Activated CD4-positive, alpha-beta T cell treated with anti-CD3 and anti-CD28 coated beads, Interleukin-2, amount 50 U/mL, for 24 hours (primary cell): ENCODE data around the gene TRPV5.

ENCODE experiments used
- DNase-seq, 2 donors: peaks; one replicate each; pipeline ENCODE4 v3.0.0-alpha.2; 2020; ENCODE audit warnings: low read depth in 1 of 2, low spot score in 1 of 2

TRPV5 gene

GRCh38 chr7:142940966-142941535 is 7.5 kb upstream of the TRPV5 start:
- no peak for DNase-seq

GRCh38 chr7:142939226-142939910 is 5.8 kb upstream of the TRPV5 start, which contains the start of gene LLCFC1:
Gene LLCFC1, plus strand, starts transcription at chr7:142939484. Its CDS starts 138 bp downstream, at chr7:142939622.
- DNase-seq: no peak

GRCh38 chr7:142938611-142939010 is 5.1 kb upstream of the TRPV5 start:
- no peak for DNase-seq

GRCh38 chr7:142935941-142936565 is 2.5 kb upstream of the TRPV5 start:
- no peak for DNase-seq

GRCh38 chr7:142934056-142934455 is 510 bp upstream of the TRPV5 start:
- no peak for DNase-seq

GRCh38 chr7:142933092-142933475 is 462 bp downstream of the TRPV5 start:
- no peak for DNase-seq

- DNase-seq: no peak
These were observed 1.0 kb downstream of the TRPV5 start for GRCh38 chr7:142932386-142933091.

GRCh38 chr7:142930126-142930730 is 3.3 kb downstream of the TRPV5 start:
- no peak for DNase-seq

- DNase-seq: no peak
These were observed 5.6 kb downstream of the TRPV5 start for GRCh38 chr7:142927949-142928348.

GRCh38 chr7:142927085-142927745 is 6.3 kb downstream of the TRPV5 start:
- no peak for DNase-seq

- no peak for DNase-seq
These were observed 8.1 kb downstream of the TRPV5 start for GRCh38 chr7:142925413-142925812.

GRCh38 chr7:142923391-142923790 is 10.2 kb downstream of the TRPV5 start:
- DNase-seq: no peak

- no peak for DNase-seq
These were observed 13.9 kb downstream of the TRPV5 start for GRCh38 chr7:142919656-142920055.

- no peak for DNase-seq
These were observed 14.6 kb downstream of the TRPV5 start for GRCh38 chr7:142918901-142919300.

GRCh38 chr7:142917447-142917846 is 16.1 kb downstream of the TRPV5 start:
- DNase-seq: no peak

GRCh38 chr7:142916508-142916907 is 17.0 kb downstream of the TRPV5 start:
- no peak for DNase-seq

- DNase-seq: no peak
These were observed 18.2 kb downstream of the TRPV5 start for GRCh38 chr7:142915315-142915714.

GRCh38 chr7:142914121-142914520 is 19.4 kb downstream of the TRPV5 start:
- no peak for DNase-seq

GRCh38 chr7:142913566-142913965 is 20.0 kb downstream of the TRPV5 start:
- no peak for DNase-seq

GRCh38 chr7:142913051-142913450 is 20.5 kb downstream of the TRPV5 start:
- DNase-seq: no peak

- no peak for DNase-seq
These were observed 23.1 kb downstream of the TRPV5 start for GRCh38 chr7:142910481-142910880.
